GM23338 (cell line): Measurements from ENCODE around the gene JAZF1. TPM values are rescaled to one million over a fixed set of nuclear protein-coding genes. Genes with fewer than 3 reads are reported as not detected.

Source experiments
- ATAC-seq: fragments of 200-7000 bp; cut with Tn5 transposase; 3 replicates; pipeline ENCODE4 v1.9.1; 2020
- DNase-seq: peaks from one replicate; pipeline ENCODE4 v3.0.0-alpha.2; 2015; ENCODE audit warnings: low spot score
- H2AFZ ChIP-seq: fragments of 200-600 bp; sonication (generic); 2 replicates; pipeline ENCODE4 v1.8.0; 2016; ENCODE audit warnings: antibody characterized with exemption, mild to moderate bottlenecking, moderate library complexity
- H3F3A ChIP-seq: fragments of 200-600 bp; sonication (generic); replicated peaks from 2 replicates; pipeline ENCODE4 v1.8.0; 2017; ENCODE audit warnings: antibody characterized with exemption, mixed run types, low read depth
- H3K27ac ChIP-seq: fragments of 200-600 bp; sonication (generic); 2 replicates; pipeline ENCODE4 v1.6.1; 2016; ENCODE audit warnings: low read depth
- H3K27me3 ChIP-seq: fragments of 200-600 bp; sonication (generic); 2 replicates; pipeline ENCODE4 v1.8.0; 2016; ENCODE audit warnings: mild to moderate bottlenecking, mixed run types, moderate library complexity; ENCODE audit not compliant: insufficient read depth
- H3K36me3 ChIP-seq: fragments of 200-600 bp; sonication (generic); 2 replicates; pipeline ENCODE4 v1.8.0; 2016; ENCODE audit warnings: mild to moderate bottlenecking; ENCODE audit not compliant: insufficient read depth
- H3K4me1 ChIP-seq: fragments of 200-600 bp; sonication (generic); 2 replicates; pipeline ENCODE4 v1.8.0; 2016; ENCODE audit warnings: mild to moderate bottlenecking, moderate library complexity; ENCODE audit not compliant: insufficient read depth
- H3K4me2 ChIP-seq: fragments of 200-600 bp; sonication (generic); 2 replicates; pipeline ENCODE4 v1.7.1; 2017; ENCODE audit warnings: mixed run types
- H3K4me3 ChIP-seq: fragments of 200-600 bp; sonication (generic); 2 replicates; pipeline ENCODE4 v1.6.1; 2016; ENCODE audit warnings: mixed run types
- H3K79me2 ChIP-seq: fragments of 200-600 bp; sonication (generic); replicated peaks from 2 replicates; pipeline ENCODE4 v1.8.0; 2017; ENCODE audit warnings: mild to moderate bottlenecking; ENCODE audit not compliant: insufficient read depth
- H3K9me2 ChIP-seq: fragments of 200-600 bp; sonication (generic); 2 replicates; pipeline ENCODE4 v1.8.0; 2017; ENCODE audit not compliant: insufficient read depth
- H4K20me1 ChIP-seq: fragments of 200-600 bp; sonication (generic); replicated peaks from 2 replicates; pipeline ENCODE4 v1.8.0; 2017; ENCODE audit warnings: mild to moderate bottlenecking; ENCODE audit not compliant: insufficient read depth
- H3K27ac Mint-ChIP-seq: 2 replicates; pipeline ENCODE4 v1.8.0; 2020; ENCODE audit warnings: inconsistent platforms, mild to moderate bottlenecking, moderate library complexity, mixed read lengths
- H3K27me3 Mint-ChIP-seq: 3 replicates; pipeline ENCODE4 v1.8.0; 2022; ENCODE audit warnings: low read depth, mild to moderate bottlenecking, moderate library complexity, mixed read lengths, inconsistent platforms; ENCODE audit not compliant: insufficient read depth, poor library complexity
- H3K36me3 Mint-ChIP-seq: 3 replicates; pipeline ENCODE4 v1.8.0; 2021; ENCODE audit warnings: low read depth, mild to moderate bottlenecking, inconsistent platforms, moderate library complexity, mixed read lengths
- H3K4me1 Mint-ChIP-seq: 3 replicates; pipeline ENCODE4 v1.8.0; 2020; ENCODE audit warnings: mild to moderate bottlenecking, inconsistent platforms, mixed read lengths
- H3K4me3 Mint-ChIP-seq: 3 replicates; pipeline ENCODE4 v1.8.0; 2021; ENCODE audit warnings: moderate library complexity, mild to moderate bottlenecking, inconsistent platforms, mixed read lengths
- H3K9me3 Mint-ChIP-seq: 3 replicates; pipeline ENCODE4 v1.8.0; 2020; ENCODE audit warnings: moderate library complexity, mild to moderate bottlenecking, inconsistent platforms, mixed read lengths
- CTCF ChIP-seq, 2 experiments: fragments of 200-600 bp in 1 of 2; sonication (generic) in 1 of 2; conservative IDR thresholded peaks; 2 replicates each; pipeline versions ENCODE4 v1.5.1 to v1.6.1; 2016 to 2017; ENCODE audit warnings: antibody characterized with exemption in 2 of 2, low read depth in 2 of 2, mild to moderate bottlenecking in 2 of 2, moderate library complexity in 1 of 2
- ETS1 ChIP-seq: IDR thresholded peaks from 2 replicates; pipeline ENCODE4 v1.6.1; 2016; ENCODE audit warnings: antibody characterized with exemption
- EZH2 ChIP-seq: fragments of 200-600 bp; sonication (generic); IDR thresholded peaks from one replicate; pipeline ENCODE4 v1.8.0; 2017; ENCODE audit warnings: antibody characterized with exemption, mild to moderate bottlenecking, low read depth; ENCODE audit not compliant: unreplicated experiment
- EZH2phosphoT487 ChIP-seq: fragments of 200-600 bp; sonication (generic); IDR thresholded peaks from one replicate; pipeline ENCODE4 v1.8.1; 2018; ENCODE audit warnings: antibody characterized with exemption; ENCODE audit not compliant: unreplicated experiment
- JUNB ChIP-seq: IDR thresholded peaks from one replicate; pipeline ENCODE4 v1.6.1; 2016; ENCODE audit warnings: antibody characterized with exemption; ENCODE audit not compliant: unreplicated experiment
- NANOG ChIP-seq: IDR thresholded peaks from 2 replicates; pipeline ENCODE4 v1.6.1; 2016; ENCODE audit warnings: antibody characterized with exemption, borderline replicate concordance
- STAT1 ChIP-seq: IDR thresholded peaks from one replicate; pipeline ENCODE4 v1.6.1; 2016; ENCODE audit warnings: antibody characterized with exemption; ENCODE audit not compliant: unreplicated experiment
- ZNF114 ChIP-seq: fragments of 250-450 bp; sonication (Bioruptor Pico); IDR thresholded peaks from 2 replicates; pipeline ENCODE4 v1.5.0; 2020; ENCODE audit warnings: mild to moderate bottlenecking, moderate library complexity
- ZNF331 ChIP-seq: fragments of 250-450 bp; sonication (Bioruptor Pico); IDR thresholded peaks from 2 replicates; pipeline ENCODE4 v1.5.0; 2020; ENCODE audit warnings: low read depth, mild to moderate bottlenecking, moderate library complexity
- ZNF462 ChIP-seq: fragments of 250-450 bp; sonication (Bioruptor Pico); IDR thresholded peaks from 2 replicates; pipeline ENCODE4 v1.5.0; 2020; ENCODE audit warnings: mild to moderate bottlenecking, moderate library complexity
- polyA plus RNA-seq: library from polyadenylated mRNA; unstranded; fragments of >200 nt; fragmentation: Nextera tagmentation; extraction: Ambion mirVana; gene quantifications from 2 replicates; pipeline ENCODE4 v1.2.1, GENCODE V29; 2016
- total RNA-seq: library from RNA; depleted of rRNA; stranded (reverse); fragments of >200 nt; shearing (Covaris generic); gene quantifications from 2 replicates; pipeline ENCODE4 v1.2.3, GENCODE V29; 2014
- TF ChIP-seq, protein P1 (sequence below): IDR thresholded peaks from one replicate; pipeline ENCODE4 v1.6.1; 2018; ENCODE audit warnings: antibody characterized with exemption; ENCODE audit not compliant: unreplicated experiment

The JAZF1 gene
- total and polyA plus RNA-seq, 2 experiments from 2014 or later: 12.2 to 22.2 TPM

DNA sequence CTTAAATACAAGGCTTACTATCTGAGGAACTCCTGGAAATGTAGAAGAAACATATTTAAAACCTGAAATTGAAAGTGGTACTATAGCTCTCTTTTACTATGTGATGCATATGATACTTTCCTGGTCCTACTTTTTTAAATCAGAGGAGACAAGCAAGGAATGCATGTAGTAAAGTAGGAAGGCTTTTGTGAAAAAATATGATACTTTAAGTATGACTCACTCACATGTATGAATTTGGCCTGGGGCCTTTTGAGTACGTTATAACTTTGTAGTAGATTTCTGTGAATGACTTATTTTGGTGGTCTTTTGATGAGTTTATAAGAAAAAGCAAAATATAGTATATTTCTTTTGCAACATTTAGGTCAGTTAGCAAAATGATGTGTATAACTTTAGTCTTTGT is 386.8 kb downstream of the JAZF1 start (continued):
- TF ChIP-seq, protein P1, sequence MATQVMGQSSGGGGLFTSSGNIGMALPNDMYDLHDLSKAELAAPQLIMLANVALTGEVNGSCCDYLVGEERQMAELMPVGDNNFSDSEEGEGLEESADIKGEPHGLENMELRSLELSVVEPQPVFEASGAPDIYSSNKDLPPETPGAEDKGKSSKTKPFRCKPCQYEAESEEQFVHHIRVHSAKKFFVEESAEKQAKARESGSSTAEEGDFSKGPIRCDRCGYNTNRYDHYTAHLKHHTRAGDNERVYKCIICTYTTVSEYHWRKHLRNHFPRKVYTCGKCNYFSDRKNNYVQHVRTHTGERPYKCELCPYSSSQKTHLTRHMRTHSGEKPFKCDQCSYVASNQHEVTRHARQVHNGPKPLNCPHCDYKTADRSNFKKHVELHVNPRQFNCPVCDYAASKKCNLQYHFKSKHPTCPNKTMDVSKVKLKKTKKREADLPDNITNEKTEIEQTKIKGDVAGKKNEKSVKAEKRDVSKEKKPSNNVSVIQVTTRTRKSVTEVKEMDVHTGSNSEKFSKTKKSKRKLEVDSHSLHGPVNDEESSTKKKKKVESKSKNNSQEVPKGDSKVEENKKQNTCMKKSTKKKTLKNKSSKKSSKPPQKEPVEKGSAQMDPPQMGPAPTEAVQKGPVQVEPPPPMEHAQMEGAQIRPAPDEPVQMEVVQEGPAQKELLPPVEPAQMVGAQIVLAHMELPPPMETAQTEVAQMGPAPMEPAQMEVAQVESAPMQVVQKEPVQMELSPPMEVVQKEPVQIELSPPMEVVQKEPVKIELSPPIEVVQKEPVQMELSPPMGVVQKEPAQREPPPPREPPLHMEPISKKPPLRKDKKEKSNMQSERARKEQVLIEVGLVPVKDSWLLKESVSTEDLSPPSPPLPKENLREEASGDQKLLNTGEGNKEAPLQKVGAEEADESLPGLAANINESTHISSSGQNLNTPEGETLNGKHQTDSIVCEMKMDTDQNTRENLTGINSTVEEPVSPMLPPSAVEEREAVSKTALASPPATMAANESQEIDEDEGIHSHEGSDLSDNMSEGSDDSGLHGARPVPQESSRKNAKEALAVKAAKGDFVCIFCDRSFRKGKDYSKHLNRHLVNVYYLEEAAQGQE: no peak
- TF ChIP-seq NANOG (no peak), ZNF331 (CRISPR knock-in tag) (no peak)

GRCh38 chr7:27788437-27788836 is 392.2 kb downstream of the JAZF1 start:
- Mint-ChIP-seq H3K9me3 (no peaks in the 10 kb centered on the region), H3K4me3 (no peak overlapping the region)
- H3K36me3 ChIP-seq: no peaks in the 10 kb centered on the region; the same call in 1 of the 2 replicates

More at GRCh38 chr7:27788437-27788836, 392.2 kb downstream of the JAZF1 start:
- no peak for DNase-seq
- H3K27ac Mint-ChIP-seq: no peak overlapping the region
- Histone ChIP-seq H3F3A (no peaks in the 10 kb centered on the region), H3K4me1 (peaks cover 18% of the 10 kb centered on the region), H3K27ac (no peak overlapping the region), H2AFZ (no peak overlapping the region), H3K4me3 (no peak overlapping the region), H3K4me2 (no peak overlapping the region), H3K9me2 (no peaks in the 10 kb centered on the region), H3K27me3 (no peaks in the 10 kb centered on the region), H3K79me2 (no peaks in the 10 kb centered on the region), H4K20me1 (no peaks in the 10 kb centered on the region; the same call in 1 of the 2 replicates)
- H3K4me1 Mint-ChIP-seq: peaks cover 19% of the 10 kb centered on the region
- no peak for ATAC-seq
- H3K27me3 Mint-ChIP-seq: peaks cover 3% of the 10 kb centered on the region
- TF ChIP-seq EZH2phosphoT487: no peak
- TF ChIP-seq ZNF114 (CRISPR knock-in tag): no peak
- no peak for TF ChIP-seq ZNF462
- TF ChIP-seq STAT1: no peak
- TF ChIP-seq CTCF (conservative IDR thresholded peaks at IDR 0.05; ENCODE audit: low read depth in 2 of 2): no peak
- TF ChIP-seq EZH2: no peak
- no peak for TF ChIP-seq ZNF331 (CRISPR knock-in tag)
- TF ChIP-seq JUNB: no peak
- TF ChIP-seq ETS1: no peak
- peaks cover 21% of the 10 kb centered on the region; the same call in 2 of the 3 replicates for H3K36me3 Mint-ChIP-seq
